Activated T-cell treated with anti-CD3 and anti-CD28 coated beads, Interleukin-2, amount 50 U/mL, for 1 hour (primary cell): ENCODE data around the gene AKAP5.
"Not testable (repeated sequence)": the region's sequence is repeated elsewhere in the genome, so short reads cannot be mapped to it uniquely, and the experiment has no call there.

Source experiments
- DNase-seq: peaks from one replicate; pipeline ENCODE4 v3.0.0-alpha.2; 2020

AKAP5 gene

DNA sequence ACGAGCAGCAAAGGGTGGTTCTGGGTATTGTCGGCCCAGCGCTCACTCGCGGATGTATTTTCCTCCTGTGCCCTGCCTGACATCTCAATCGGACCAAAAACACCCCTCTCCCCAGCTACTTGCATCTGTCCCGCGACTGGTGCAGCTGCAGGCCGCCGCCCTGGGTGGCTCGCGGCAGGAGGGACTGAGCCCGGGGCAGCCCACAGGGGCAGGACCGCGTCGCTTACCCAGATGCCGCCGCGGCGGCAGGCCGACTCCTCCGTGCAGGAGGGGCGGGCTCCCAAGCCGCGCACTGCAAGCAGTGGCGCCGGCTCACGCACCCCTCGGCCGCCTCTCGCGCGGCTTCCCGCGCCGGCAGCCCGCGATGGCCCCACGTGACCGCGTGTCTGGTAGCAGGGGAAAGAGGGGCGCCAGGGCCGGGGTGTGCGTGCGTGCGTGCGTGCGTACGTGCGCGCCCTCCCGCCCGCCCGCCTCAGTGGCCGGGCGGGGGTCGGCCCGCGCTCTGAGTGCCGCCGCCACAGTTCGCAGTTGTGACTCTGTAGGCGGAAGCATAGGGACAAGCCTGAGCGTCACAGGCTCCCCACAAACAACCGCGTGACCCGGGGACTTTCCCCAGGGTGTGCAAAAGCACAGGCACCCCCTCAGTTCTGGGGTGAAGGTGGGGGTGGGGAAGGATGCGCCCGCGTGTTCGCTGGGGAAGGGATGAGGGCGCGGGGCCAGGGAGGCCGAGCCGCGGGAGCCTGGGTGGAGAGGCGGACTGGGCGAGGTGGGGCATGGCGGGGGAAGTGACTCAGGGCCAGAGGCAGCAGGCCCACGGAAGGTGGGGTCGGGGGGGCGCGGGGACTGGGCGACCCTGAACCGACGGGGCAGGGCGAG is 38.4 kb downstream of the AKAP5 start, which contains the start of gene ZBTB25:
Gene ZBTB25 (minus strand): TSS at position 405 of the 876 bp plus-strand sequence. CDS start 13,305 bp downstream, outside the sequence.
- peak; percentile 95 for DNase-seq

DNA sequence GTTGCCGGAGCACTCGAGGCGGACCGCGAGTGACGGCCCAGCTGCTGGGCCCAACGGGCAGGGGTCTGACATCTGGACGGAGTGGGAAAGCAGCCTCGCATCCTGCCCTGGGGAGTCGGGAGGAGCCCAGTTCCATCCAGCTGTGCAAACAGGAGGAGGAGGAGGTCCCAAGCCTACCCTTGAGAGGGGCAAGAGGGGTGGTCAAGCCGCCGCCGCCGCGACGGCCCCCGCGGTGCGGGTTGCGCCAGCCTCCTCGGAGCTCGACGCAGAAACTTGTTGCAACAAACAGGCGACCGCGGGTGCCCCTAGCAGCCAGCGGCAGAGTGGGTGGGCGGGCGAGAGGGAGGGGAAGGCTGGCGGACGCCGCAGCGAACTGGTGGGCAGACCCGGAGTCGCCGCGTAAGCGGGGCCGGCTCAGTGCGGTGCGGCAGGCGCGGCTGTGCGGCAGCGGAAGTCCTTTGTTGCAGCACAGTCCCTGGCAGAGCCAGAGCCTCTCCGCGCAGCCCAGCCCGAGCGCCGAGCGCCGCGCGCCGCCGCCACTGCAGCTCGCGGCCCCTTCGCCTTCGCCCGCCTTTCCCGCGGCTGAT is 39.1 kb downstream of the AKAP5 start, which contains the start of gene ZBTB1:
Gene ZBTB1 (plus strand): TSS at position 461 of the 587 bp plus-strand sequence. CDS start 16,735 bp downstream, outside the sequence.
- peak; percentile 83 for DNase-seq

DNA sequence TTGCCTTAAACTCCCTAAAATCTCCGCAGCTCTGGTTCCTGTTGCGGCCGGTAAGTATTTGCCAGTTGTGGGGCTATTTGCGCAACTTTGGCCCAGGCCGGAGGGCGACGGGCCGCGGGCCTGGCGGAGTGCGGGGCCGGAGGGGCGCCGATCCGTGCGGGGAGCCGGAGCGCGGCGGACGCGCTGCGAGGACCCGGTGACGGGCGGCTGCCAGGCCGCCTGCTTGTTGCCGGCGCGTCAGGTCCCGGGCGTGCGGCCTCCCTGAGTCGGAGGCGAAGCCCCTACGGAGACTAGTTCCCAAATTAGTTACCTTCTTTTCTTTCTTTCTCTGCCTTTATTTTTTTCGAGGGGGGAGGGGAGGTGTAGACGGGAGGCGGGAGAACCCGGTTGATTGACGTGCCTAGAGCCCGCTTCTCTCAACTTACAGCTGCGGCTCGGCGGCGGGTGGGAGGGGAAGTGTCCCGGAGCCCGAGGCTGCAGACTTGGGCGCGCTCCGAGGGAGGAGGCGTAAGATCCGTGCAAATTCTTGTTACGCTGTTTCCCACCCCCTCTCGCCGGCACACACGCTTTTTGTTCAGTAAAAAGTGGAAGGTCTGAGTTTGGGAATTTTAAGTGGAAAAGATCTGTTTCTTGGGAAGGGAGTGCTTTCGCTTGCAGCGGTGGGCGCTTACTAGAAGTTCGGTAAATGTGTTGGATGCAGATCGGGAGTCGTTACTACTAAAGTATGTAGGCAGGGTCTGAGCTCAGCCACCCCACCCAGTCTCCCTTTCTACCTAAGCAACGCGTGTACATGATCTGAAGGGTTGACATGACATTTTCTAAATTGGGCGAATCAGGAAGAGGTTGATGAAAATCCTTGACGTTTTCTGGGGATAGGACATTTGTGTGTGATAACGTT is 39.8 kb downstream of the AKAP5 start:
- DNase-seq, result peak; percentile 81

DNA sequence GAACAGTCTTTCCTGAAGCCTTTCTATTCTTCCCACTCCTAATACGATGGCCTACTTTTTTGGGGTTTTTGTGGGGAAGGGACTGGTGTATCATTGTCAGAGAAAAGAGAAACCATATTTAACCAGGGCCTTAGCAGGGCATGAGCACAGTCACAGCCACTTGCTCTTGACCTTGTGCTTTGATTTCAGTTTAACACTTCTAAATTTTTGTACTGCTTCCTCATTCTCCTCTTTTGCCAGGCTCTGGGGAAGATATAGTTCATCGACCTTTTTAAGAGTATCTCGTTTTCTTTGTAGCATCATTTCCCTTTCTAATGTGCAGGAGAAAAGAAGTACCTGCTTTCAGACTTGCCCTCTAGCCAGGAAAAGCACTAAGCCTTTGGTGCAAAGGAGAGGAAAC is 41.4 kb downstream of the AKAP5 start:
- DNase-seq, result no peak

DNA sequence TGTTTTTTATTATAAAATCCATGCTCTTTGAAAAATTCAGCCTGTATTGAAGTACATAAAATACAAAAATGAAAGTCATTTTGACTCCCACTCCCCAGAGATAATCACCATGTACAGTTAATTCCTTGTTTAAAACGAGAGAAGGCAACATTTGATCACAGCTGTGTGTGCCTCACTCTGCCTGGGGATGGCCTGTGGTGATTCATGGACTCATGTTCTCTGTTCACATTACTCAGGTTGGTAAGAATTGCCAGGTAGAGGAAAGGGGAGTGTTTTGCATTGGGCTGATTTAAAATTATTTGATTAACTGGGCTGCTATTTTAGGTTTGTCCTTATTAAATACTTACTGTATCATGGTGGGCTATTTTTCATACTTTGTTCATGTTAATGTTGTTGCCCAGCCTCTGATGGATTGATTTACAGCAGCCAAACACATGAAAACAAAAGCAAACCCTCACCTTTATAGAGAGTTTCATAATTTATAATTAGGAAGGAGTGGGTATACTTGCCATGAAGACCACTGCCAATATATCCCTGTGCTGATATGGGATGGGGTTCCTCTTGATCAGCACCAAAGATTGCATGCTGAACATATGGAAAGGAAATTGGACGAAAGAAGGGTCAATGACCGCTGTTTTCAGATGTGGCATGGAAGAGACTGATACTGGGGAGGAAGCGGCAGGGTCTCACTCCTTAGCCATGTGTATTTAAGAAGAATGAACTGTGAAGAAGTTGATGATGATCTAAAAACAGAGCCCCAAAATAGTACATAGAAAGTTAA is 42.3 kb downstream of the AKAP5 start:
- DNase-seq, result no peak

DNA sequence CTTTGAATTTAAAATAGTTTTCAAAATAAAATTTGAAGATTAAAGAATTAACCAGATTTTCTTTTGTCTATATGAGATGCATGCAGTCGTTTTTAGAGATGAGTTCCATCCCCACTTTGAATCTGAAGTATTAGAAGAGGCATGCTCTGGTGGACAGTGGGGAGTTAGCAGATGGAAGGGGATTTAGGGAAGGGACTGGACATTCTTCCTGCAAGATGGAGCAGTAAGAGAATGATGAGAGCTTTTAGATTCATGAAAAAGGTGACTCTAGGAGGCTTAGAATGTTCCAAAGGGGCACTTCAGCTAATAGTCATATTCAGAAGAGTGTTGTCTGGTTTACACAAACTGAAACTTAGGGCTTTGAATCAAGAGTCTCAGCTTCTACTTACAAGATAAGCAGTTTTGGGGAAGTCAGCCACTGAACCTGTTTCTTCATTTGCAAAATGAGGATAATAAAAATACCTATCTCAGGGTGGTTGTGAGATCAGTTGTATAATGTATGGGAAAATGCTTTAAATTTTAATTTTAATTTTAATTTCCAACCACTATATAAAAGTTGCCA is 43.0 kb downstream of the AKAP5 start:
- no peak for DNase-seq

DNA sequence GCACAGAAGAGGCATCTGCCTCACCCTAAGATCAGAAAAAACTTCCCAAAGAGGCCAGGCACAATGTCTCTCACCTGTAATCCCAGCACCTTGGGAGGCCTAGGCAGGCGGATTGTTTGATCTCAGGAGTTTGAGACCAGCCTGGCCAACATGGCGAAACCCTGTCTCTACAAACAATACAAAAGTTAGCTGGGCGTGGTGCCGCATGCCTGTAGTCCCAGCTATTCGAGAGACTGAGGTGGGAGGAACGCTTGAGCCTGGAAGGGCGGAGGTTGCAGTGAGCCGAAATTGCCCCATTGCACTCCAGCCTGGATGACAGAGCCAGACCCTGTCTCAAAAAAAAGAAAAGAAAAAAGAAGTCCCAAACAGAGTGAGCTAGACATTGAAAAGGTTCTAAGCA is 43.7 kb downstream of the AKAP5 start:
- DNase-seq, result no peak

DNA sequence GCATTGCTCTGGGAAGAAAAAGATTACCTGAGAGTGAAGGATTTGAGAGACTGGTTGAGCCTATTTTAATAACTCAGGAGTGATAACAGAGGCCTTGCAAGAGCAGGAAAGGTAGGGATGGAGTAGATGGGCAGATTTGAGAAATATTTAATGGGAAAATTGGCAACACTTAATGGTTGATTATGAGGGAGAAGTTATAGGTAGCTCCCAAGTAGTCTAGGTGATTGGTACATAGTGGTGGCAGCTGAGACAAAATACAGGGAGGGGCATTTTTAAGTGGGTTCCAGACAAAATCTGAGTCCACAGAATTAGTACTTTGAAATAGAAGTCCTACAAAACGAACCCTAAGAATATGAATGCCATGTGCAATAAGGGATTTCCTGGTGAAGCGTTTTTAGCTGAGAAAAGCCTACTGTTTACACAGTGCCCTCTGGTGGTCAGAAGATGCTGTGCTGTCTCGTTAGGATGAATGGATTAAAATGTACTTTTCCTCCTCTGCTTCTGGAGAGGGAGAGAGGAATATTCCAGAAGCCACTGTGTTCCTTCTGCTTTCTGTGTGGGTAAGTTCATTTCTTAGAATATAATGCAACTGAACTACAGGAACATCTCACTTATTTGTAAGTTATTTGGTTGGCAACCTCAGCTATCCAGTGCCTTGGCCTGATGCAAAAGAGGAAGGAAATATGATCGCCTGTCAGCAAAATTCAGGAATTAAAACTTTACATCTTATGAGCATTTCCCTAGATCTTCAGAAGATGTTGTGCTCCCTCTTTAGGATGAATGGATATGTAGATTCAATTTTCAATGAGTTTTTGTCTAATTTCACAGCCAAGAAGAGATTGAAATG is 45.7 kb downstream of the AKAP5 start:
- peak; percentile 44 for DNase-seq

DNA sequence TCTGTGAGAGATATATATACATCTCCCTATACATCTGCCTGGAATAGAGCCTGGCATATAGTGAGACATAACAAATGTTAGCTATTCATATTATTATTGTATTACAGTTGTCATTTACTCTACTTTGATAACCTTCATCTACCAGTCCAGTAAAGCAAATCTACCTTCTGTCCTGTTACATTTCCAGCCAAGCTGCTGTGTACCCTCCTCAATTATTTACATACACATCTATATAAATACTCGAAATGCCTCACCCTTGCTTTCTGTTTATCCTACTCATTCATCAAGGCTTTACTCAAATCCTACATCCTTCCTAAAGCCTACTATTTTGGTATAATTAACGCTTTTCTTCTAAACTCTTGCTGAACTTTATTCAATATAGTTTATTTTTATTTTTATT is 48.0 kb downstream of the AKAP5 start:
- DNase-seq, result no peak

DNA sequence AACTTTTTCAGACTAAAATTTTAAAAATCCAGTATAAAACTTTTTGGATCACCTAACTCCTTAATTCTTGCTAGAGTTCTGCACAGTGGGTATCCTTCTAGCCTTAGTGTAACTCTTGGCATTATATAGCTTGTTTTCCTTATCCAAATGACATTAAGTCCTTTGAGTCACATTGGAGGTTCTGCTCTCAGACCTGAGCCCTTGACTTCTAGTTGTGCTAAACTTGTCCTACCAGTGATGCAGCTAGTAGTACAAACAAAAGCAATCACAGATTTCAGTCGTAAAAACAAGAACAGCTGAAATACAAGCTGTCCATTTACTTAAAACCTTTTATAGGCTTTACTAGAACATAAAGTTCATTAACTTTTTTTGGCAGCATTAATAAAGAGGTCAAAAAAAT is 49.8 kb downstream of the AKAP5 start:
- no peak for DNase-seq

DNA sequence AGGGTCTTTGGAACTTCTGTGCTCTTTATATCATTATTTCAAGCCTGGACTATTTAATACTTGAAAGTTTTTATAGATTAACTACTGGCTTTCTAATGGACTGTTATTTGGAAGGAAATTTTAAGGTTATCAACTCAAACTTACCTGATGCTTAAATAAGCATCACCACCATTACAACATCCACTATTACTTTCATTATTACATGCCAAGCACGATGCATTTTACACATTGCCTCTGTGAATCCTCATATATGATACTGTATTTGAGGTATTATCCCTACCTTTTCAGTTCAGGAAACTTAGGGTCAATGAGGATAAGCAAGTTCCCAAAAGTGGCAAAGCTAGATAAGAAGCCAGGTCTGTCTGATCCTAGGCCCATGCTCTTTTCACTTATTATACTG is 51.7 kb downstream of the AKAP5 start:
- no peak for DNase-seq

DNA sequence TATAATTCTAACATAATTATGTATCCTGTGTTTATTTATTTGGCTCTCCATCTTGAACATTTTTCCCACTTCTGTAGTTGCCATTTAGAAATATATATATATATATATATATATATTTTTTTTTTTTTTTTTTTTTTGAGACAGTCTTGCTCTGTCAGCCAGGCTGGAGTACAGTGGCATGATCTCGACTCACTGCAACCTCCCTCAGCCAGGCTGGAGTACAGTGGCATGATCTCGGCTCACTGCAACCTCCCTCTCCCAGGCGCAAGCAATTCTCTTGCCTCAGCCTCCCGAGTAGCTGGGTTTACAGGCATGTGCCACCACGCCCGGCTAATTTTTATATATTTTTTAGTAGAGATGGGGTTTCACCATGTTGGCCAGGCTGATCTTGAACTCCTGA is 52.4 kb downstream of the AKAP5 start:
- not testable (repeated sequence) for DNase-seq

DNA sequence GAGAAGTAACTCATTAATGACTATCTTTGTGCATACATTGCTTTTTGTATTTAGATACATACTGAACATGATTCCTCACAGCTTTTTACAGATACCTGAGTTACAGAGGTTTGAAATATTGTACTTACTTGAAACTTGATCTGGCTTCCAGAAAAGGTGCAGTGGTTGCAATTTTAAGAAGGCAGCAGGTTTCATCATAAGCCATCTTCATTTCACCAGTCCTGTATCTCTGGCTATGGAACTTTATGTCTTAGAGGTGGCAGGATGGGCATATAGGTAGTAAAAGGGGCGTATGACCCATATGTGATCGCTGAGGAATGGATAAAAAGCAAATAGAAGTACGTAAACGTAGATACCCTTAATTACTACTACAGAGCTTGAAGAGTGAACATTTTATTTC is 52.9 kb downstream of the AKAP5 start:
- DNase-seq, result no peak

DNA sequence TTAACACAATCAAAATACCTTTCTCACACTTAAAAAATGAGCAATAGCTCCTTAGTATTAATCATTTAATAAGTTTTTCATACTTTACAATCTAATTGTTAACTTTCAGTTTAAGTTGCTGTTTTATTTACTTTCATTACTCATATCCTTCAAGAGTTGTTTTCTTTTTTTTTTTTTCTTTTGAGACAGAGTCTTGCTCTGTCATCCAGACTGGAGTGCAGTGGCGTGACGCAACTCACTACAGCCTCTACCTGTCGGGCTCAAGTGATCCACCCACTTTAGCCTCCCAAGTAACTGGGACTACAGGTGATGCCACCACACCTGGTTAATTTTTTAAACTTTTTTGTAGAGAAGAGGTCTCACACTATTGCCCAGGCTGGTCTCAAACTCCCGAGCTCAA is 55.4 kb downstream of the AKAP5 start:
- no peak for DNase-seq

DNA sequence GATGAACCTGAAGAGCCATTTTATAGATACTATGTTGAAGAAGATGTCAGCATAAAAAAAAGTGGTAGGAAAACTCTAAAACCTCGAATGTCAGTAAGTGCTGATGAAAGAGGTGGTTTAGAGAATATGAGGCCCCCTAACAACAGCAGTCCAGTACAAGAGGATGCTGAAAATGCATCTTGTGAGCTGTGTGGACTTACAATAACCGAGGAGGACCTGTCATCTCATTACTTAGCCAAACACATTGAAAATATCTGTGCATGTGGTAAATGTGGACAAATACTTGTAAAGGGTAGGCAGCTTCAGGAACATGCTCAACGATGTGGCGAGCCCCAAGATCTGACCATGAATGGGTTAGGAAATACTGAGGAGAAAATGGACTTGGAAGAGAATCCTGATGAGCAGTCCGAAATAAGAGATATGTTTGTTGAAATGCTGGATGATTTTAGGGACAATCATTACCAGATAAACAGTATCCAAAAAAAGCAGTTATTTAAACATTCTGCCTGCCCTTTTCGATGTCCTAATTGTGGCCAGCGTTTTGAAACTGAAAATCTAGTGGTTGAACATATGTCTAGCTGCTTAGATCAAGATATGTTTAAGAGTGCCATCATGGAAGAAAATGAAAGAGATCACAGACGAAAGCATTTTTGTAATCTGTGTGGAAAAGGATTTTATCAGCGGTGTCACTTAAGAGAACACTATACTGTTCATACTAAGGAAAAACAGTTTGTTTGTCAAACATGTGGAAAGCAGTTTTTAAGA is 57.5 kb downstream of the AKAP5 start:
- no peak for DNase-seq
